ENCODE data around the gene SLC25A5.

The SLC25A5 gene

DNA sequence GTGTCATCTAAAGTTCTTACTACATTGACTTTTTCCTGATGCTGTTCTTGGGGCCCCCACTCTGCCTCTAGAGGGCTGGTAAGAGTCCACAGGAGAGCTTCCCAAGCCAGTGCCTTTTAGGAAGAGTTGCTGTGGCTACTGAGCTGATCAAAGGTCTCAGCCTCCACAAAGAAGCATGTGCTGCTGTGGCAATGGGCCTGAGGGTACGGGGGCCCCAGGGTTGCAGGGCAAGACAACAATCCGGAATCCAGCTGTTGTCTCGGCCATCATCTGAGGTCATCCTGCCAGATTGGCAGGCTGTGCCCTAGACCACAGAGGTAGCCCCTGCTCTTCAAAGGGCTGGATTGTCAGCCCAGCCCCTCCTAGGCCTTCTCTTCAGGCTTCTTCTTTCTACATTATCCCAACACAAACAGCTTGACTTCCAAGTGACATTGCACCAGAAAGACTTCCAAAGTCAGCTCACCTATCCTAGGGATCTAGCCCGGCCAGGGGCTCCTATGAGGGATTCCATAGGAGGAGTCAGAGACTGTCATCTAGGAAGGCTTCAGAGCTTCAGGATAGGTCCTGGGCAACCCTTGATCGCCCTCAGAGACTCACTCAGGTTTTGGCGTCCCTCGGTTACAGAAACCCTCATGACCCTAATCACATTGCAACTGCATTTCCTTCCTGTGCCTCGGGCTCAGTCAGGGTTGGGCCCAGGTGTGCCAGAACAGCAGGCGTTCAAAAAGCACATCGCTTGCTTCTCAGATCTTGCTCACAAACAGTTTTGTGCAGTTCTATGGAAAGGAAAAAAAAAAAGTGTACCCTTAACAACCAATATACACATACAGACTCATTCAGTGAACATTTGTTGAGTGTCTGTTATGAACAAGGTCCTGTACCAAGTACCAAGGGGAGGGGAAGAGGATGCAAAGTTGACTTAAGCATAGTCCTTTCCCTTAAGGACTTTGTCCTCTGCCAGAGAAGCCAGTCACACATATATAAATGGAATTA is 27.8 kb downstream of the SLC25A5 start:
- H3K27me3 ChIP-seq (replicated peaks; ENCODE audit: control insufficient read depth, insufficient read depth, low read length), result no peaks in the 10 kb centered on the region
- TF ChIP-seq, protein P1, sequence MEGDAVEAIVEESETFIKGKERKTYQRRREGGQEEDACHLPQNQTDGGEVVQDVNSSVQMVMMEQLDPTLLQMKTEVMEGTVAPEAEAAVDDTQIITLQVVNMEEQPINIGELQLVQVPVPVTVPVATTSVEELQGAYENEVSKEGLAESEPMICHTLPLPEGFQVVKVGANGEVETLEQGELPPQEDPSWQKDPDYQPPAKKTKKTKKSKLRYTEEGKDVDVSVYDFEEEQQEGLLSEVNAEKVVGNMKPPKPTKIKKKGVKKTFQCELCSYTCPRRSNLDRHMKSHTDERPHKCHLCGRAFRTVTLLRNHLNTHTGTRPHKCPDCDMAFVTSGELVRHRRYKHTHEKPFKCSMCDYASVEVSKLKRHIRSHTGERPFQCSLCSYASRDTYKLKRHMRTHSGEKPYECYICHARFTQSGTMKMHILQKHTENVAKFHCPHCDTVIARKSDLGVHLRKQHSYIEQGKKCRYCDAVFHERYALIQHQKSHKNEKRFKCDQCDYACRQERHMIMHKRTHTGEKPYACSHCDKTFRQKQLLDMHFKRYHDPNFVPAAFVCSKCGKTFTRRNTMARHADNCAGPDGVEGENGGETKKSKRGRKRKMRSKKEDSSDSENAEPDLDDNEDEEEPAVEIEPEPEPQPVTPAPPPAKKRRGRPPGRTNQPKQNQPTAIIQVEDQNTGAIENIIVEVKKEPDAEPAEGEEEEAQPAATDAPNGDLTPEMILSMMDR (IDR thresholded peaks at IDR 0.05; ENCODE audit: insufficient read depth, low read length, poor library complexity, severe bottlenecking), result no peak
- H3K36me3 ChIP-seq (ENCODE audit: control insufficient read depth, insufficient read depth, low read length), result no peaks in the 10 kb centered on the region
- DNase-seq (ENCODE audit: extremely low read depth, insufficient read length), result no peak
- no peak overlapping the region for H3K4me3 ChIP-seq (replicated peaks; ENCODE audit: low read depth, low read length)

DNA sequence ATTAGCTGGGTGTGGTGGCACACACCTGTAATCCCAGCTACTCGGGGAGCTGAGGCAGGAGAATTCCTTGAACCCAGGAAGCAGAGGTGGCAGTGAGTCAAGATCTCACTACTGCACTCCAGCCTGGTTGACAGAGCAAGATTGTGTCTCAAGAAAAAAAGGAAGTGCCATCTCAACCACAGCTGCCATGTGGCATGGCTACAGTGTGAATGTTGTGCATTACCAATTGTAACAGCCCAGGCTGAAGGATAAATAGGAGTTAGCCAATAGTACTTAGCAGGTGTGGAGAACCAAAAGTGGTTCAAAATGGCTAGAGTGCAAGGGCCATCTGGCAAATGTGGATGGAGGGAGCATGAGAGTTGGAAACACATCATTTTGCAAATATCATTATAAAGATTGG is 28.9 kb downstream of the SLC25A5 start:
- DNase-seq (ENCODE audit: extremely low read depth, insufficient read length), result no peak
- H3K4me3 ChIP-seq (replicated peaks; ENCODE audit: low read depth, low read length), result no peak overlapping the region
- no peaks in the 10 kb centered on the region for H3K27me3 ChIP-seq (replicated peaks; ENCODE audit: control insufficient read depth, insufficient read depth, low read length)
- no peaks in the 10 kb centered on the region for H3K36me3 ChIP-seq (ENCODE audit: control insufficient read depth, insufficient read depth, low read length)
- TF ChIP-seq, protein P1 (IDR thresholded peaks at IDR 0.05; ENCODE audit: insufficient read depth, low read length, poor library complexity, severe bottlenecking), result no peak

DNA sequence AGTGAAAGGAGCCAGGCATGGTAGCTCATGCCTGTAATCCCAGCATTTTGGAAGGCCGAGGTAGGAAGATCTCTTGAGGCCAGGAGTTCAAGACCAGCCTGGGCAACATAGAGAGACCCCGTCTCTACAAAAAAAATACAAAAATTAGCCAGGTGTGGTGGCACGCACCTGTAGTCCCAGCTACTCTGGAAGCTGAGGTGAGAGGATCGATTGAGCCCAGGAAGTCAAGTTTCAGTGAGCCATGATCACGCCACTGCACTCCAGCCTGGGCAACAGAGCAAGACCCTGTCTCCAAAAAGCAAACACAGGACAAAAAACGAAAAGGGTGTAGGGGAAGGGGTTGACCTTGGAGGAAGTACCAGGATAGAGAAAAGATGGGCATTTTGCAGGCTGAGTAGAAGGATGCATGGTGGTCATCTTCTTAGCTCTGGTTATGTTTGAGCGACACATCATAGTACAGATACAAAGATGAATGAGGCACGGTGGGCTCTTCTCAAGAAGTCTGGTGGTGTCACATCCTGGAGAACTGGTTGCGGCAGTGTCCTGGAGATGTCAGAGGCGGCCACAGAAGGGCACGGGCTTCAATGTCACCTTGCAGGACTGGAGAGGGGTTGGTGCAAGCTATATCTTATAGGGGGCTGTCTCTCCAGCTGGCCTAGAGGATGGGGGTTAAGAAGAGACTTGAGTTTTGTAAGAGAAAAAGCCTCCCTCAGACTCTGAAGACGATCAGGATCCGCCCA is 32.0 kb downstream of the SLC25A5 start:
- DNase-seq (ENCODE audit: extremely low read depth, insufficient read length), result no peak
- no peak overlapping the region for H3K4me3 ChIP-seq (replicated peaks; ENCODE audit: low read depth, low read length)
- TF ChIP-seq, protein P1 (IDR thresholded peaks at IDR 0.05; ENCODE audit: insufficient read depth, low read length, poor library complexity, severe bottlenecking), result no peak
- no peaks in the 10 kb centered on the region for H3K36me3 ChIP-seq (ENCODE audit: control insufficient read depth, insufficient read depth, low read length)
- H3K27me3 ChIP-seq (replicated peaks; ENCODE audit: control insufficient read depth, insufficient read depth, low read length), result no peaks in the 10 kb centered on the region

DNA sequence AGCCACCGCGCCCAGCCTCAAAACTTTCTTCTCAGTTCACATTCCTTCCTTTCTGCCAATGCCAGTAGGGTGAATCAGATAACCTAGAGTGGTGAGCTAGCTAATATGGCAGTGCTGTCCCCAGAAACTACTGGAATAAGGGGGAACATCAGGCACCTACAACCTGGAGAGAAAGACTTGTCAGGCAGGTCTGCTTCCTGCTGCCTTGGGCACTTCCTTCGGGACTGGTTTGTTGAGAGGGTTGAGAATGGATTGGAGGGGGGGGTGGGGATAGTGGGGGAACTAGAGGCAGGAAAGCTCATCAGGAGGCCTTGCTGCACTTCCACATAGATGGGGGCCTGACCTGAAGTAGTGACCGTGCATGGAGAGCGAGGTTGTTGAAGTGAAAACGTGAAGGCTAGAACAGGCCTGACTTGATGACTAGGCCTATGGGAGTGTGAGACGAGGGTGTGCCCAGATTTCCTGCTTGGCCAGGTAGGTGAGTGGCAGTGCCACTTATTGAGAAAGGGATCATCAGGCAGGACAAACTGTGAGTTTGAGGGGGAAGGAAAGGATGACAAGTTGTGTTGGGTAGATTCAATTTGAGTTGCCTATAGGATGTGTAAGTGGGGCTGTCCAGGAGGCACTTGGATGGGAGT is 33.4 kb downstream of the SLC25A5 start:
- no peak for DNase-seq (ENCODE audit: extremely low read depth, insufficient read length)
- H3K36me3 ChIP-seq (ENCODE audit: control insufficient read depth, insufficient read depth, low read length), result no peaks in the 10 kb centered on the region
- H3K27me3 ChIP-seq (replicated peaks; ENCODE audit: control insufficient read depth, insufficient read depth, low read length), result no peaks in the 10 kb centered on the region
- TF ChIP-seq, protein P1 (IDR thresholded peaks at IDR 0.05; ENCODE audit: insufficient read depth, low read length, poor library complexity, severe bottlenecking), result no peak
- H3K4me3 ChIP-seq (replicated peaks; ENCODE audit: low read depth, low read length), result no peak overlapping the region

DNA sequence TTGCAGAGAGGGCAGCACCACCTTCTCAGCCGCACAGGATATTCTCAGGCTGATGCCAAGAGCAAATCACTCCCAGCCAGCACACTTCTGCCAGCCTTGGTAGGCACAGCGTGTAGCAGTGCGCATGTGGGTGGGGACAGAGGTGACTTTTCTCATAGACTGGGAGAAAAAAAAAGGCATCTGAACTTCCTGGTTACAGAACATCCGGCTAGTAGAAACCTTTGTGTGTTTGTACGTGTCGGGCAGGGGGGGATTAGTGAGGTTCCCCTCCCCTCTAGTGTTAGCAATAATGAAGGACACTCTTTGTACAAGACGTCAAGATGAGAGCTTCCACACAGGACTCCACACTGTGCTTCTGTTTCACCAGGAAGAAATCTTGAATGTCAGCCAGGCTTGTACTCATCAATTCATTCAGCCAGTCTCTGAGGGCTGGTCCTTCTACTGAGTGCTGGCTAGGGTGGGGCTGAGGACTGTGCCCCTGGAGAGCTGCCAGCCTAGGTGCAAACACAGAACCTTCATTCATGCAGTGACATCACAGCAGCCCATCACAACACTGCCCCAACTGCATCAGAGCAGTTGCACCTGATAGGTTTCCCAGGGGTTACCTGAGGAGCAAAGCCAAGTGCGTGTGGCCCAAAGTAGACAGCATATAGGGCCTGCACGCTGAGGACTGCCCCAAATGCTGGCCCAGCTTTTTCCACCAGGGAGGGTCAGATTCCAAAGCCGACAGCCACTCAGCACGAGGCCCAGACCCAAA is 34.7 kb downstream of the SLC25A5 start:
- Histone ChIP-seq H3K4me3 (replicated peaks; ENCODE audit: low read depth, low read length) (no peak overlapping the region), H3K36me3 (ENCODE audit: control insufficient read depth, insufficient read depth, low read length) (no peaks in the 10 kb centered on the region), H3K27me3 (replicated peaks; ENCODE audit: control insufficient read depth, insufficient read depth, low read length) (no peaks in the 10 kb centered on the region)
- TF ChIP-seq, protein P1 (IDR thresholded peaks at IDR 0.05; ENCODE audit: insufficient read depth, low read length, poor library complexity, severe bottlenecking), result no peak
- DNase-seq (ENCODE audit: extremely low read depth, insufficient read length), result no peak
